ENCODE data around the gene SLC45A1. TPM values are rescaled to one million over a fixed set of nuclear protein-coding genes. Genes with fewer than 3 reads are reported as not detected.
A peak's percentile ranks its signal among the peaks of the same experiment; 100 is the strongest.

Gene SLC45A1
- total RNA-seq, 2 experiments from 2014 or later: 0.52 to 0.74 TPM

GRCh38 chr1:8370905-8371315 lies 53.0 kb downstream of the SLC45A1 start:
- H3K27ac Mint-ChIP-seq: no peak overlapping the region
- H3K4me1 Mint-ChIP-seq (ENCODE audit: low read depth): peaks cover 34% of the 10 kb centered on the region
- no peaks in the 10 kb centered on the region for H3K36me3 Mint-ChIP-seq (ENCODE audit: low read depth)
- no peaks in the 10 kb centered on the region for H3K9me3 Mint-ChIP-seq
- H3K27me3 Mint-ChIP-seq (ENCODE audit: low read depth): no peaks in the 10 kb centered on the region
- CTCF ChIA-PET: interaction anchor here (0.7 to 1.5 kb wide), 4 partner anchors 12 to 37 kb away, joined by 3 to 4 read pairs (median 3); no protein-coding TSS in a partner anchor
- no peak for DNase-seq
- intact Hi-C loops (cut with micrococcal nuclease): no loop called here
- H3K4me3 Mint-ChIP-seq: no peak overlapping the region

DNA sequence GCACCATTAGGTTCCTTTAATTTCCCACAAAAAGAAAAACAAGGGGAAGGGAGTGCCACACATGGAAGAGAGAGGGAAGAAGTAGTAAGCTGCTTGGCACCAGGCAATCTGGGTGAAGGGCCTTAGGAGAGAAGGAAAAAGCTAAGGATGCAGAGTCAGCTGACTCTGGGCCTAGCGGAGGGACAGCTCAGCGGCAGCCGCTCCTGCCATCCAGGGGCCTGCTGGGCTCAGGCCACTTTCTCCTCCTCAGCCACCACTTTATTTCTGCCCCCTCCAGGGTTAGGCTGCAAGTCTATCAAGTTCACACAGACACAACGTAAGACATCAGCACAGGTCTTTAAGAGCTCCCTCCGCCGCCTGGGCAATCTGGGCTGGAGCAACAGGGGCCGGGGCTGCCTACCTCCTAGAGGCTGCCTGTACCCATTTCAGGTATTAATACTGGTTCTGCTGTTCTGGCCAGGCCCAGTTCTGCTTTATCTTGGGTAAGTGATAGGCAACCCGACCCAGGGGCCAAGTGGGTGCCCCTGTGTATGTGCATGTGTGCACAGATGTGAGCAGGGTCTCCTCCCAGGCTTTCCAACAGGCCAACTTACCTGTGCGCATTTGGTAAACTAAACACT lies 53.6 kb downstream of the SLC45A1 start:
- CTCF ChIA-PET: interaction anchor here (1.0 to 1.5 kb wide), 3 partner anchors 20 to 36 kb away, joined by 3 to 4 read pairs (median 3); no protein-coding TSS in a partner anchor
- H3K27ac Mint-ChIP-seq: peak overlapping the region; percentile 54
- no peak overlapping the region for H3K4me3 Mint-ChIP-seq
- intact Hi-C loops (cut with micrococcal nuclease): no loop called here
- no peaks in the 10 kb centered on the region for H3K9me3 Mint-ChIP-seq
- H3K36me3 Mint-ChIP-seq (ENCODE audit: low read depth): no peaks in the 10 kb centered on the region
- DNase-seq: no peak
- no peaks in the 10 kb centered on the region for H3K27me3 Mint-ChIP-seq (ENCODE audit: low read depth)
- H3K4me1 Mint-ChIP-seq (ENCODE audit: low read depth): peaks cover 39% of the 10 kb centered on the region

GRCh38 chr1:8373125-8373524 lies 55.2 kb downstream of the SLC45A1 start:
- no peaks in the 10 kb centered on the region for H3K27me3 Mint-ChIP-seq (ENCODE audit: low read depth)
- H3K9me3 Mint-ChIP-seq: no peaks in the 10 kb centered on the region
- H3K4me1 Mint-ChIP-seq (ENCODE audit: low read depth): peaks cover 41% of the 10 kb centered on the region
- CTCF ChIA-PET: interaction anchor here (0.8 to 0.9 kb wide), 3 partner anchors 14 to 35 kb away, joined by 3 to 4 read pairs (median 4); no protein-coding TSS in a partner anchor
- H3K4me3 Mint-ChIP-seq: no peak overlapping the region
- peaks cover 2% of the 10 kb centered on the region for H3K36me3 Mint-ChIP-seq (ENCODE audit: low read depth)
- intact Hi-C loops (cut with micrococcal nuclease): no loop called here
- no peak for DNase-seq
- no peak overlapping the region for H3K27ac Mint-ChIP-seq

DNA sequence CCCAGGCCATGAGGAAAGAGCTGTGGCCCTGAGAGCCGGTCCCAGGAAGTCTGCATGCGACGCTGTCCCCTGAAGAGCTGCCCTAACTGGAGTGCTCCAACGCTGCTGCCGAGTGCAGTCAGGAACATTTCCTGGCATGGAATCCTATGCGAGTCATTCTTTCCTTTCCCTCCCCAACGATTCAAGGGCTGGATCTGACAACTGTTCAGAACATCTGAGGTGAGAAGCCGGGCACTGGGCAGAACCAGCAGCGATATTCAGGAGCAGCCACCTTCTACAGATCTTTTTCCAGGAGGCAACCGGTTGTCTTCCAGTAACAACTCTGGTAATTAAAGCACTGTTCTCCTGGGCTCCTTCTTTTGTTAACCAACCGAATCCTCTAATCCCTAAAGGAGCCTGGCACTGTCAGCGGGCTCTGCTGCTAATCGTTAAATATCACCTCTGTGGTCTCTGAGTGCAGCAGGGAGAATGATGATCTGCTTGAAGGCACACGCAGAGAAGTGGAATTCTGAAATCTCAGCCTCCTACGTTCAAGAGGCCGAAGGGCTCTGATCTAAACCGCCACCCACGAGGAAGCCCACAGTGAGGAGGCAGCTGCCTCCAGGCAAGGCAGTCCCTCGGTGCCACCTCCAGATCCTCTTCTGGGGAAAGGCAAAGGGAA lies 55.8 kb downstream of the SLC45A1 start:
- intact Hi-C loops (cut with micrococcal nuclease): no loop called here
- H3K36me3 Mint-ChIP-seq (ENCODE audit: low read depth): peaks cover 2% of the 10 kb centered on the region
- peak overlapping the region; percentile 44 for H3K27ac Mint-ChIP-seq
- no peak for DNase-seq
- H3K4me1 Mint-ChIP-seq (ENCODE audit: low read depth): peaks cover 47% of the 10 kb centered on the region
- no peaks in the 10 kb centered on the region for H3K9me3 Mint-ChIP-seq
- no peaks in the 10 kb centered on the region for H3K27me3 Mint-ChIP-seq (ENCODE audit: low read depth)
- CTCF ChIA-PET: interaction anchor here (0.7 to 1.1 kb wide), 4 partner anchors 24 to 476 kb away, joined by 3 to 7 read pairs (median 4); no protein-coding TSS in a partner anchor
- H3K4me3 Mint-ChIP-seq: no peak overlapping the region

DNA sequence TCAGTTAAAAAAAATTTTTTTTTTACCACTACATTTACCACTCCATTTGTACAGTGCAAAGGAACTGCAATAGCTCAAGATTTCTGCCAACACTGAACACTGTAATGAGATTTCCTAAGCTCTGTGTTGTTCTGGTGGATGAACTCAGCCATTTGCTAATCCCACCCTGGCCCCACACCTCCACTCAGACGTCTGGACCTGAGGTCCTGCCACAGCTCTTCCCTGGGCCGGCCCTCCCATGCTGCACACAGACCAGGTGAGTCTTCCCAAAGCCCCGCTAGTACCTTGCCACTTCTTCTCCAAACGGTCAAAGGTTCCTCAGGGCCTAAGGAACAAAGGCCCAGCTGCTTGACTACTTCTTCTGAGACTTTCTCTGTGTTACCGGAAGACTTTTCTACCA lies 56.4 kb downstream of the SLC45A1 start:
- no peak overlapping the region for H3K27ac Mint-ChIP-seq
- CTCF ChIA-PET: interaction anchor here (0.7 to 1.1 kb wide), 3 partner anchors 57 to 475 kb away, joined by 3 to 7 read pairs (median 4); no protein-coding TSS in a partner anchor
- H3K4me3 Mint-ChIP-seq: no peak overlapping the region
- no peaks in the 10 kb centered on the region for H3K27me3 Mint-ChIP-seq (ENCODE audit: low read depth)
- peaks cover 3% of the 10 kb centered on the region for H3K36me3 Mint-ChIP-seq (ENCODE audit: low read depth)
- no peaks in the 10 kb centered on the region for H3K9me3 Mint-ChIP-seq
- intact Hi-C loops (cut with micrococcal nuclease): no loop called here
- H3K4me1 Mint-ChIP-seq (ENCODE audit: low read depth): peaks cover 53% of the 10 kb centered on the region
- DNase-seq: no peak

DNA sequence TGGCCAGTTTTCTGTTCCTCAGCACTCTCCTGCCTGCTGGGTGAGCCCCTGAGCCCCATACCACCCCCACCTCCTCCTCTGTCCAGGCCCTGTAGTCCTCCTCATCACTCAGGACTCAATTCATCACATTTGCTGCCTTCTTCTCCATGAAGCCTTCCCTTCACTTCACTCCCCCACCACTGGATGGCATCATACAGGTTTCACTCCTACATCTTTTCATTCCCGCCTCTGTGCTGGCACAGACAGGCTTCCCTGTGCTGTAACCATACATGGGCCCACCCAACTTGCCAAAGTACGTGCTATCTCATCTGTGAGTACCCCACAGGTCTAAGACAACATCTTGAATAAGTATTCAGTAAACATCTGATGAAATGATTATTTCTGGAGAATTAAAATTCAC lies 56.9 kb downstream of the SLC45A1 start:
- DNase-seq: peak; percentile 59
- Mint-ChIP-seq H3K9me3 (no peaks in the 10 kb centered on the region), H3K27me3 (ENCODE audit: low read depth) (no peaks in the 10 kb centered on the region), H3K4me3 (no peak overlapping the region), H3K4me1 (ENCODE audit: low read depth) (peaks cover 55% of the 10 kb centered on the region), H3K27ac (peak overlapping the region; percentile 20), H3K36me3 (ENCODE audit: low read depth) (peaks cover 3% of the 10 kb centered on the region)
- intact Hi-C loops (cut with micrococcal nuclease): no loop called here
- CTCF ChIA-PET: interaction anchor here (0.7 to 1.1 kb wide), 2 partner anchors 56 to 475 kb away, joined by 4 to 7 read pairs; no protein-coding TSS in a partner anchor

- peaks cover 64% of the 10 kb centered on the region for H3K4me1 Mint-ChIP-seq (ENCODE audit: low read depth)
- H3K4me3 Mint-ChIP-seq: no peak overlapping the region
- peaks cover 3% of the 10 kb centered on the region for H3K36me3 Mint-ChIP-seq (ENCODE audit: low read depth)
- H3K27ac Mint-ChIP-seq: no peak overlapping the region
- H3K27me3 Mint-ChIP-seq (ENCODE audit: low read depth): no peaks in the 10 kb centered on the region
- intact Hi-C loops (cut with micrococcal nuclease): no loop called here
- no peak for DNase-seq
- CTCF ChIA-PET: interaction anchor here (0.6 kb wide), 1 partner anchor 45 kb away, joined by 3 read pairs; no protein-coding TSS in a partner anchor
- no peaks in the 10 kb centered on the region for H3K9me3 Mint-ChIP-seq
Observed at GRCh38 chr1:8376358-8376840, 58.5 kb downstream of the SLC45A1 start.

DNA sequence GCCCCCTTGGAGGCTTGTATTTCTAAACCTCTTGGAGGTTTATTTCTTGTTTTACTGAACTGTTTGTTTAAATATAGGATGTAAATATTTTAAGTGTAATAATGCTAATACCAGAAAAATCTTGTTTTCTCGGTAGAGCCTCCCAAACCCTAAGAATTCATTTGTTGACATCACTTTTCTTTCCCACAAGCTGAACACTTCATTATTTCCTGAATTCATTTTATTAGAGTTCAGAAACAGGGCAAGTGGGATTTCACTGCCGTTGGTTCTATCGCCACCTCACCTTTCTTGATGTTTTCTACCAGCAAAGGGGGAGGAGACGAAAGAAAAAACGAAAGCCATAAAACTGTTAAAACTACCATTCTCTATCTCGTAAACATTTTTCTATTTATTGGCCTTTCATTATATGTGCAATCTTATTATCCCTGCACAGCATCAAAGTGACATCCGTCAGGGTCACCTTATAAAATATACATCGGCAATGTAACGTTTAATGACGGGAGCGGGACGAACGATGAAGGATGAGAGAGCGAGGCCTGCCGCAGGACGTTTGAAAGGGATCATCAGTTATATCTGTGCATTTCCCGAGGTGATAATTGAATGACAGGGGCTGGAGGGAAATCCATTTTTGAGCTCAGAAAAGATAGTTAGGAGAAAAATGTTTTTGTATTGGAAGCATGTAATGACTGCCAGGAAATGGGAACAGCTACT lies 59.5 kb downstream of the SLC45A1 start:
- CTCF ChIA-PET: interaction anchor here (0.6 kb wide), 1 partner anchor 29 kb away, joined by 3 read pairs; no protein-coding TSS in a partner anchor
- Mint-ChIP-seq H3K36me3 (ENCODE audit: low read depth) (peaks cover 3% of the 10 kb centered on the region), H3K4me1 (ENCODE audit: low read depth) (peaks cover 66% of the 10 kb centered on the region), H3K27ac (no peak overlapping the region), H3K4me3 (no peak overlapping the region), H3K27me3 (ENCODE audit: low read depth) (no peaks in the 10 kb centered on the region), H3K9me3 (no peaks in the 10 kb centered on the region)
- intact Hi-C loops (cut with micrococcal nuclease): no loop called here
- DNase-seq: no peak

GRCh38 chr1:8378178-8378577 lies 60.3 kb downstream of the SLC45A1 start:
- DNase-seq: no peak
- no peaks in the 10 kb centered on the region for H3K27me3 Mint-ChIP-seq (ENCODE audit: low read depth)
- peaks cover 72% of the 10 kb centered on the region for H3K4me1 Mint-ChIP-seq (ENCODE audit: low read depth)
- no peaks in the 10 kb centered on the region for H3K9me3 Mint-ChIP-seq
- H3K36me3 Mint-ChIP-seq (ENCODE audit: low read depth): peaks cover 6% of the 10 kb centered on the region
- H3K4me3 Mint-ChIP-seq: no peak overlapping the region
- intact Hi-C loops (cut with micrococcal nuclease): no loop called here
- CTCF ChIA-PET: interaction anchor here (0.7 kb wide), 1 partner anchor 9 kb away, joined by 4 read pairs; no protein-coding TSS in a partner anchor
- H3K27ac Mint-ChIP-seq: no peak overlapping the region

GRCh38 chr1:8378981-8379470 lies 61.1 kb downstream of the SLC45A1 start:
- Mint-ChIP-seq H3K36me3 (ENCODE audit: low read depth) (peaks cover 7% of the 10 kb centered on the region), H3K9me3 (no peaks in the 10 kb centered on the region), H3K4me3 (no peak overlapping the region), H3K27ac (no peak overlapping the region), H3K4me1 (ENCODE audit: low read depth) (peaks cover 75% of the 10 kb centered on the region), H3K27me3 (ENCODE audit: low read depth) (no peaks in the 10 kb centered on the region)
- intact Hi-C loops (cut with micrococcal nuclease): no loop called here
- DNase-seq: no peak
- CTCF ChIA-PET: no interaction called here

GRCh38 chr1:8379513-8380186 lies 61.7 kb downstream of the SLC45A1 start:
- Mint-ChIP-seq H3K36me3 (ENCODE audit: low read depth) (peaks cover 7% of the 10 kb centered on the region), H3K27ac (no peak overlapping the region), H3K4me3 (no peak overlapping the region), H3K27me3 (ENCODE audit: low read depth) (no peaks in the 10 kb centered on the region), H3K4me1 (ENCODE audit: low read depth) (peaks cover 76% of the 10 kb centered on the region), H3K9me3 (no peaks in the 10 kb centered on the region)
- no peak for DNase-seq
- CTCF ChIA-PET: no interaction called here
- intact Hi-C loops (cut with micrococcal nuclease): no loop called here
